A673 (cell line): ENCODE data around the gene DCC. TPM values are rescaled to one million over a fixed set of nuclear protein-coding genes. Genes with fewer than 3 reads are reported as not detected.

Experiments
- BruUV-seq: library from RNA; stranded (reverse); fragments of 400-500 nt; replicated peaks from 2 replicates; lab custom pipeline; 2021; lab: Mats Ljungman, UMichigan
- CTCF ChIA-PET: fragments of 300-600 bp; sonication (Branson Sonifier 250); formaldehyde crosslinking; loops from one replicate; lab custom pipeline; 2022; ENCODE audit warnings: antibody characterized with exemption; lab: Charles Lee
- POLR2A ChIA-PET: fragments of 300-600 bp; sonication (Branson Sonifier 250); formaldehyde crosslinking; loops from one replicate; lab custom pipeline; 2022; ENCODE audit warnings: antibody characterized with exemption; ENCODE audit not compliant: low non-redundant PET; lab: Charles Lee
- DNase-seq: peaks from one replicate; pipeline ENCODE4 v3.0.0-alpha.2; 2015; ENCODE audit warnings: low spot score
- H3K27ac ChIP-seq: fragments of 200-600 bp; sonication (generic); 2 replicates; pipeline ENCODE4 v1.5.1; 2016; ENCODE audit warnings: mixed run types, low read depth, mild to moderate bottlenecking, mixed read lengths, antibody characterized with exemption, low read length; ENCODE audit not compliant: poor library complexity, severe bottlenecking
- H3K27me3 ChIP-seq: fragments of 200-600 bp; sonication (generic); replicated peaks from 2 replicates; pipeline ENCODE4 v1.6.1; 2017; ENCODE audit warnings: mixed run types, low read depth, mild to moderate bottlenecking, mixed read lengths, antibody characterized with exemption, low read length; ENCODE audit not compliant: insufficient read depth, poor library complexity
- H3K36me3 ChIP-seq: fragments of 200-600 bp; sonication (generic); 2 replicates; pipeline ENCODE4 v1.6.1; 2016; ENCODE audit warnings: mixed run types, mild to moderate bottlenecking, mixed read lengths, antibody characterized with exemption, low read length; ENCODE audit not compliant: insufficient read depth, poor library complexity, severe bottlenecking
- H3K4me1 ChIP-seq: fragments of 200-600 bp; sonication (generic); 2 replicates; pipeline ENCODE4 v1.6.1; 2017; ENCODE audit warnings: mixed run types, mild to moderate bottlenecking, mixed read lengths, antibody characterized with exemption, low read length; ENCODE audit not compliant: insufficient read depth, poor library complexity, severe bottlenecking
- H3K4me3 ChIP-seq: fragments of 200-600 bp; sonication (generic); 2 replicates; pipeline ENCODE4 v1.5.1; 2016; ENCODE audit warnings: low read depth, mixed run types, mild to moderate bottlenecking, mixed read lengths, low read length; ENCODE audit not compliant: poor library complexity, severe bottlenecking
- H3K9me3 ChIP-seq: fragments of 200-600 bp; sonication (generic); 2 replicates; pipeline ENCODE4 v1.6.1; 2016; ENCODE audit warnings: mixed run types, low read depth, mild to moderate bottlenecking, mixed read lengths, antibody characterized with exemption, low read length; ENCODE audit not compliant: poor library complexity, severe bottlenecking
- CTCF ChIP-seq: fragments of 300-800, 200-600 bp; sonication (generic); conservative IDR thresholded peaks from 2 replicates; pipeline ENCODE4 v1.5.1; 2017; ENCODE audit warnings: low read depth, mild to moderate bottlenecking, antibody characterized with exemption, low read length, moderate library complexity, mixed read lengths
- EZH2 ChIP-seq: fragments of 200-600 bp; sonication (generic); IDR thresholded peaks from 2 replicates; pipeline ENCODE4 v1.6.1; 2017; ENCODE audit warnings: borderline replicate concordance, low read depth, mild to moderate bottlenecking, mixed read lengths, antibody characterized with exemption, low read length; ENCODE audit not compliant: poor library complexity, severe bottlenecking
- intact Hi-C: fragments of 100-400 bp; cut with micrococcal nuclease; formaldehyde crosslinking; loops from one replicate; pipeline ENCODE4 v1.10.0; 2022; ENCODE audit not compliant: unreplicated experiment
- total RNA-seq: library from RNA; stranded (reverse); gene quantifications from 2 replicates; pipeline ENCODE4 v1.2.3, GENCODE V29; 2021

DCC gene
- total RNA-seq, 1 experiment from 2014 or later, result 93.0 TPM

DNA sequence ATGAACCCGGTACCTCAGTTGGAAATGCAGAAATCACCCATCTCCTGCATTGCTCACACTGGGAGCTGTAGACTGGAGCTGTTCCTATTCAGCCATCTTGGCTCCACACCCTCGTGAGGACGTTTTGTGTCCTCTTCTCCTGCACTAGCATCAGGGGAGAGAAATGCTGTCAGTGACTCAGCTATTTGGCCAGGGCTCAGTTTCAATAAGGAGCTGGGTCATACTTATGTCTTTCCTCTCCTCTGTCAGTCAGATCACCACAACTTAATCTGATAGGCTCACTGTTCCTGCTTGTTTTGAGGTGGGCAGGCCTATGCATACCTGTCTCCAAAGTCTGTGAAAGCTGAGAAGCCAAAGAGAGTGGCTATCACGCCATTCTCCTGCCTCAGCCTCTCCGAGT lies 921.2 kb downstream of the DCC start:
- no peaks in the 10 kb centered on the region for H3K4me1 ChIP-seq
- intact Hi-C loops, result no loop called here
- H3K4me3 ChIP-seq, result no peak overlapping the region
- TF ChIP-seq EZH2 (no peak), CTCF (no peak)
- POLR2A ChIA-PET, result no interaction called here
- DNase-seq, result no peak
- H3K27ac ChIP-seq, result no peak overlapping the region
- no TSS peak for BruUV-seq
- CTCF ChIA-PET, result no interaction called here
- no peaks in the 10 kb centered on the region for H3K36me3 ChIP-seq
- no peaks in the 10 kb centered on the region for H3K9me3 ChIP-seq
- no peaks in the 10 kb centered on the region for H3K27me3 ChIP-seq

GRCh38 chr18:53266850-53267249 lies 926.9 kb downstream of the DCC start:
- intact Hi-C loops, result no loop called here
- Histone ChIP-seq H3K4me3 (no peak overlapping the region), H3K4me1 (no peaks in the 10 kb centered on the region), H3K36me3 (no peaks in the 10 kb centered on the region), H3K9me3 (no peaks in the 10 kb centered on the region), H3K27me3 (no peaks in the 10 kb centered on the region), H3K27ac (no peak overlapping the region)
- TF ChIP-seq CTCF (no peak), EZH2 (no peak)
- ChIA-PET CTCF (no interaction called here), POLR2A (no interaction called here)
- DNase-seq, result no peak
- BruUV-seq, result no TSS peak

DNA sequence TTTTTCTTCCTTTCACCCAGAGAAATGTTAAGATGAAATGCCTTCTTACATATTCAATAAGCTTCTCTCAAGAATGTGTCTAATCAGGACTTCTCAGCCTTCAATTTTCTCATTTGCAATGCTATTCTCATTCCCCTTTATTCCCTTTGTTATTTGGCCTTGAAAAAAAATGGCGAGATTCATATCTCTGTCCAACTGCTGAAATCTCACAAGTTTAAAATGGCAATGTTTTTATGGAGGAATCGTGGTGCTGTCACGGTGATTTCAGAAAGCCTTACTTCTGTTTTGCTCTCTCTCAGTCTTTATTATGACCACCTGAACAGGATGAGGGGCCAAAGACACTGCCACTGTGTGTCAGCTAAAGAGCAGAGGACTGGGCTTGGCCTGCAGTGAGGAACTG lies 928.5 kb downstream of the DCC start:
- ChIA-PET POLR2A (no interaction called here), CTCF (no interaction called here)
- H3K27ac ChIP-seq, result no peak overlapping the region
- H3K4me3 ChIP-seq, result no peak overlapping the region
- H3K9me3 ChIP-seq, result no peaks in the 10 kb centered on the region
- no peaks in the 10 kb centered on the region for H3K27me3 ChIP-seq
- TF ChIP-seq EZH2 (no peak), CTCF (no peak)
- no TSS peak for BruUV-seq
- H3K36me3 ChIP-seq, result no peaks in the 10 kb centered on the region
- DNase-seq, result peak; percentile 16
- intact Hi-C loops, result no loop called here
- H3K4me1 ChIP-seq, result no peaks in the 10 kb centered on the region

GRCh38 chr18:53281406-53281805 lies 941.4 kb downstream of the DCC start:
- intact Hi-C loops, result no loop called here

More at GRCh38 chr18:53281406-53281805, 941.4 kb downstream of the DCC start:
- H3K4me1 ChIP-seq, result no peaks in the 10 kb centered on the region
- DNase-seq, result no peak
- ChIA-PET CTCF (no interaction called here), POLR2A (no interaction called here)
- no peak overlapping the region for H3K4me3 ChIP-seq
- no TSS peak for BruUV-seq
- H3K36me3 ChIP-seq, result no peaks in the 10 kb centered on the region
- TF ChIP-seq CTCF (no peak), EZH2 (no peak)
- H3K27me3 ChIP-seq, result no peaks in the 10 kb centered on the region
- H3K27ac ChIP-seq, result no peak overlapping the region
- no peaks in the 10 kb centered on the region for H3K9me3 ChIP-seq
